ENCODE results near the gene CTSC. TPM values are rescaled to one million over a fixed set of nuclear protein-coding genes. Genes with fewer than 3 reads are reported as not detected.

Gene CTSC
- total RNA-seq, 1 experiment from 2014 or later = 119 TPM

- BruUV-seq (replicated peaks) = no TSS peak
- Histone ChIP-seq H3K4me2 (no peak overlapping the region), H3F3A (ENCODE audit: insufficient read depth, low read depth) (no peaks in the 10 kb centered on the region; the same call in 1 of the 2 replicates), H2AFZ (no peak overlapping the region), H3K9me3 (ENCODE audit: insufficient read depth, low read depth) (no peaks in the 10 kb centered on the region), H3K9me2 (ENCODE audit: insufficient read depth) (no peaks in the 10 kb centered on the region), H3K79me2 (ENCODE audit: low read depth) (peaks cover 26% of the 10 kb centered on the region), H3K27ac (no peak overlapping the region), H3K27me3 (ENCODE audit: insufficient read depth, low read depth) (no peaks in the 10 kb centered on the region), H3K4me3 (no peak overlapping the region), H3K4me1 (replicated peaks; ENCODE audit: insufficient read depth) (peaks cover 23% of the 10 kb centered on the region), H3K36me3 (ENCODE audit: low read depth) (peaks cover 34% of the 10 kb centered on the region), H4K20me1 (ENCODE audit: insufficient read depth) (no peaks in the 10 kb centered on the region)
- TF ChIP-seq EZH2 (IDR thresholded peaks at IDR 0.05; ENCODE audit: low read depth) = no peak
- TF ChIP-seq CTCF (conservative IDR thresholded peaks at IDR 0.05) = no peak
- ChIA-PET CTCF (no interaction called here), POLR2A (ENCODE audit: unreplicated experiment) (no interaction called here)
- no peak for DNase-seq
- intact Hi-C loops (cut with micrococcal nuclease; ENCODE audit: unreplicated experiment) = no loop called here
Measured at GRCh38 chr11:88332851-88333250, 4.7 kb downstream of the CTSC start.

GRCh38 chr11:88330826-88331428 is 6.6 kb downstream of the CTSC start:
- POLR2A ChIA-PET (ENCODE audit: unreplicated experiment) = no interaction called here
- peaks cover 18% of the 10 kb centered on the region for H3K4me1 ChIP-seq (replicated peaks; ENCODE audit: insufficient read depth)
- intact Hi-C loops (cut with micrococcal nuclease; ENCODE audit: unreplicated experiment) = no loop called here
- H3K27me3 ChIP-seq (ENCODE audit: insufficient read depth, low read depth) = no peaks in the 10 kb centered on the region
- H3K4me3 ChIP-seq = no peak overlapping the region
- H3K4me2 ChIP-seq = no peak overlapping the region
- peaks cover 47% of the 10 kb centered on the region for H3K36me3 ChIP-seq (ENCODE audit: low read depth)
- H2AFZ ChIP-seq = no peak overlapping the region
- CTCF ChIA-PET = no interaction called here
- BruUV-seq (replicated peaks) = no TSS peak
- no peaks in the 10 kb centered on the region; the same call in 1 of the 2 replicates for H3F3A ChIP-seq (ENCODE audit: insufficient read depth, low read depth)
- no peaks in the 10 kb centered on the region for H3K9me2 ChIP-seq (ENCODE audit: insufficient read depth)
- peaks cover 17% of the 10 kb centered on the region for H3K79me2 ChIP-seq (ENCODE audit: low read depth)
- no peak for TF ChIP-seq EZH2 (IDR thresholded peaks at IDR 0.05; ENCODE audit: low read depth)
- TF ChIP-seq CTCF (conservative IDR thresholded peaks at IDR 0.05) = no peak
- no peak overlapping the region for H3K27ac ChIP-seq
- no peaks in the 10 kb centered on the region for H4K20me1 ChIP-seq (ENCODE audit: insufficient read depth)
- H3K9me3 ChIP-seq (ENCODE audit: insufficient read depth, low read depth) = no peaks in the 10 kb centered on the region
- no peak for DNase-seq

- peaks cover 5% of the 10 kb centered on the region; the same call in 1 of the 2 replicates for H3K79me2 ChIP-seq (ENCODE audit: low read depth)
- CTCF ChIA-PET = no interaction called here
- POLR2A ChIA-PET (ENCODE audit: unreplicated experiment) = no interaction called here
- TF ChIP-seq CTCF (conservative IDR thresholded peaks at IDR 0.05) (no peak), EZH2 (IDR thresholded peaks at IDR 0.05; ENCODE audit: low read depth) (no peak)
- H3K36me3 ChIP-seq (ENCODE audit: low read depth) = peaks cover 57% of the 10 kb centered on the region
- H4K20me1 ChIP-seq (ENCODE audit: insufficient read depth) = no peaks in the 10 kb centered on the region
- no peaks in the 10 kb centered on the region for H3K27me3 ChIP-seq (ENCODE audit: insufficient read depth, low read depth)
- BruUV-seq (replicated peaks) = no TSS peak
- no peaks in the 10 kb centered on the region for H3K9me3 ChIP-seq (ENCODE audit: insufficient read depth, low read depth)
- H2AFZ ChIP-seq = no peak overlapping the region
- H3K4me3 ChIP-seq = no peak overlapping the region
- no peaks in the 10 kb centered on the region for H3K9me2 ChIP-seq (ENCODE audit: insufficient read depth)
- intact Hi-C loops (cut with micrococcal nuclease; ENCODE audit: unreplicated experiment) = no loop called here
- H3K4me2 ChIP-seq = no peak overlapping the region
- peaks cover 5% of the 10 kb centered on the region; the same call in 1 of the 2 replicates for H3K4me1 ChIP-seq (replicated peaks; ENCODE audit: insufficient read depth)
- no peak overlapping the region for H3K27ac ChIP-seq
- H3F3A ChIP-seq (ENCODE audit: insufficient read depth, low read depth) = no peaks in the 10 kb centered on the region; the same call in 1 of the 2 replicates
- DNase-seq = no peak
Measured at GRCh38 chr11:88329563-88330250, 7.8 kb downstream of the CTSC start.

Data from PC-9 (cell line).